HepG2 (cell line): ENCODE data around the gene STX4. TPM values are rescaled to one million over a fixed set of nuclear protein-coding genes. Genes with fewer than 3 reads are reported as not detected.

Experiments used
- ATAC-seq: fragments of 200-7000 bp; cut with Tn5 transposase; 3 replicates; pipeline ENCODE4 v1.9.1; 2020; ENCODE audit warnings: mild to moderate bottlenecking, moderate library complexity
- BruUV-seq: library from RNA; stranded (reverse); fragments of 400-500 nt; replicated peaks from 2 replicates; lab custom pipeline; 2021; lab: Mats Ljungman, UMichigan
- CTCF ChIA-PET: fragments of 300-600 bp; formaldehyde crosslinking; extraction: SDS; loops from one replicate; lab custom pipeline; 2021; ENCODE audit warnings: low total read pairs, inconsistent platforms, low intra/inter-chr PET ratio; lab: Yijun Ruan, JAX
- POLR2A ChIA-PET: fragments of 350-600 bp; sonication (Branson Sonifier 250); formaldehyde crosslinking; loops from one replicate; lab custom pipeline; 2020; ENCODE audit warnings: antibody characterized with exemption, inconsistent platforms; lab: Yijun Ruan, JAX
- DNase-seq: peaks from one replicate; pipeline ENCODE4 v3.0.0-alpha.2; 2015; ENCODE audit warnings: low spot score
- FAIRE-seq: peaks from 3 replicates; lab custom pipeline; 2011; peaks lifted over from hg19 to GRCh38; lab: Jason Lieb, UNC
- H2AFZ ChIP-seq: one replicate; pipeline ENCODE4 v1.6.1; 2011; ENCODE audit warnings: low read length, inconsistent platforms
- H3K27ac ChIP-seq: fragments of 300-600 bp; 3 replicates; pipeline ENCODE4 v1.8.0; 2011; ENCODE audit warnings: mixed run types, mild to moderate bottlenecking, mixed read lengths, low read length, inconsistent platforms; ENCODE audit not compliant: insufficient read depth; ENCODE audit errors: extremely low read length
- H3K27me3 ChIP-seq, 2 experiments: fragments of 200-600 bp in 1 of 2; 2 replicates in 1 of 2; 3 replicates in 1 of 2; pipeline versions ENCODE4 v1.6.0 to v1.8.0; 2011; ENCODE audit warnings: low read length in 2 of 2, mild to moderate bottlenecking in 2 of 2, moderate library complexity in 2 of 2, inconsistent platforms in 1 of 2; ENCODE audit not compliant: insufficient read depth in 2 of 2, control insufficient read depth in 1 of 2
- H3K36me3 ChIP-seq, 2 experiments: fragments of 200-600 bp in 1 of 2; replicated peaks in 1 of 2; 2 replicates in 1 of 2; 3 replicates in 1 of 2; pipeline versions ENCODE4 v1.5.1 to v1.8.0; 2011; ENCODE audit warnings: low read length in 2 of 2, inconsistent platforms in 1 of 2; ENCODE audit not compliant: insufficient read depth in 2 of 2, control insufficient read depth in 1 of 2
- H3K4me1 ChIP-seq: 2 replicates; pipeline ENCODE4 v1.5.1; 2012; ENCODE audit warnings: low read length, inconsistent platforms; ENCODE audit not compliant: insufficient read depth
- H3K4me2 ChIP-seq: 2 replicates; pipeline ENCODE4 v1.6.0; 2011; ENCODE audit warnings: low read depth, low read length, inconsistent platforms
- H3K4me3 ChIP-seq, 3 experiments: fragments of 200-600 bp in 1 of 3; sonication (generic), shearing (Covaris generic) in 1 of 3; replicated peaks in 1 of 3; 2 replicates each; pipeline ENCODE4 v1.5.1; 2011 to 2016; ENCODE audit warnings: low read length in 3 of 3, inconsistent platforms in 2 of 3, low read depth in 2 of 3, mild to moderate bottlenecking in 2 of 3, control low read depth in 1 of 3, mixed read lengths in 1 of 3; ENCODE audit not compliant: insufficient read depth in 1 of 3
- H3K79me2 ChIP-seq: one replicate; pipeline ENCODE4 v1.6.1; 2011; ENCODE audit warnings: low read length, inconsistent platforms; ENCODE audit not compliant: insufficient read depth
- H3K9ac ChIP-seq: 2 replicates; pipeline ENCODE4 v1.6.0; 2011; ENCODE audit warnings: mild to moderate bottlenecking, low read depth, low read length, inconsistent platforms; ENCODE audit not compliant: insufficient read depth
- H3K9me3 ChIP-seq: 2 replicates; pipeline ENCODE4 v1.5.1; 2012; ENCODE audit warnings: mild to moderate bottlenecking, low read length
- H4K20me1 ChIP-seq: 2 replicates; pipeline ENCODE4 v1.6.0; 2011; ENCODE audit warnings: inconsistent platforms, mild to moderate bottlenecking, low read length, moderate library complexity; ENCODE audit not compliant: insufficient read depth
- AKAP8 ChIP-seq: sonication (generic); formaldehyde crosslinking; IDR thresholded peaks from 2 replicates; pipeline ENCODE4 v1.5.1; 2020; ENCODE audit warnings: mild to moderate bottlenecking, missing genetic modification reagents
- ARID2 ChIP-seq: sonication (generic); formaldehyde crosslinking; IDR thresholded peaks from 2 replicates; pipeline ENCODE4 v1.8.1; 2022; ENCODE audit warnings: mild to moderate bottlenecking, missing genetic modification reagents, borderline replicate concordance
- EP300 ChIP-seq, 3 experiments: sonication (generic) in 1 of 3; formaldehyde crosslinking in 1 of 3; IDR thresholded peaks; 2 replicates each; pipeline versions ENCODE4 v1.5.1 to v1.6.1; 2011 to 2020; ENCODE audit warnings: low read depth in 2 of 3, low read length in 2 of 3, borderline replicate concordance in 1 of 3, improper control_type of control experiment in 1 of 3, mild to moderate bottlenecking in 1 of 3, missing genetic modification reagents in 1 of 3, moderate library complexity in 1 of 3
- HMG20A ChIP-seq: IDR thresholded peaks from 2 replicates; pipeline ENCODE4 v1.6.1; 2016; ENCODE audit warnings: borderline replicate concordance
- KAT7 ChIP-seq: IDR thresholded peaks from 2 replicates; pipeline ENCODE4 v1.6.1; 2018; ENCODE audit warnings: borderline replicate concordance, missing compliant biosample characterization
- MAFK ChIP-seq, 2 experiments: IDR thresholded peaks in 1 of 2; conservative IDR thresholded peaks in 1 of 2; 2 replicates each; pipeline ENCODE4 v1.6.1; 2011; ENCODE audit warnings: improper control_type of control experiment in 2 of 2, low read length in 2 of 2
- POLR2A ChIP-seq, 2 experiments: IDR thresholded peaks; 2 replicates each; pipeline ENCODE4 v1.6.1; 2011; ENCODE audit warnings: low read depth in 2 of 2, low read length in 2 of 2, mild to moderate bottlenecking in 1 of 2, moderate library complexity in 1 of 2; ENCODE audit not compliant: insufficient read depth in 1 of 2
- POLR2G ChIP-seq: fragments of 200-400 bp; formaldehyde crosslinking; IDR thresholded peaks from 2 replicates; pipeline ENCODE4 v1.6.1; 2018; ENCODE audit warnings: mild to moderate bottlenecking, low read depth, low read length, moderate library complexity
- PRPF4 ChIP-seq: fragments of 200-400 bp; formaldehyde crosslinking; IDR thresholded peaks from 2 replicates; pipeline ENCODE4 v1.6.1; 2016; ENCODE audit warnings: low read length, low read depth; ENCODE audit not compliant: poor library complexity, severe bottlenecking
- RBFOX2 ChIP-seq: fragments of 200-400 bp; formaldehyde crosslinking; IDR thresholded peaks from 2 replicates; pipeline ENCODE4 v1.6.1; 2017; ENCODE audit warnings: low read depth, mild to moderate bottlenecking, low read length
- ZC3H4 ChIP-seq: sonication (generic); formaldehyde crosslinking; IDR thresholded peaks from 2 replicates; pipeline ENCODE4 v1.4.0; 2020; ENCODE audit warnings: missing genetic modification reagents, borderline replicate concordance
- ZNF530 ChIP-seq: sonication (generic); formaldehyde crosslinking; IDR thresholded peaks from 2 replicates; pipeline ENCODE4 v1.5.0; 2020; ENCODE audit warnings: low read depth, mild to moderate bottlenecking, missing genetic modification reagents
- ZNF570 ChIP-seq: sonication (generic); formaldehyde crosslinking; IDR thresholded peaks from 2 replicates; pipeline ENCODE4 v1.4.0; 2020; ENCODE audit warnings: mild to moderate bottlenecking, missing genetic modification reagents, borderline replicate concordance
- ZNF605 ChIP-seq: sonication (generic); formaldehyde crosslinking; IDR thresholded peaks from 2 replicates; pipeline ENCODE4 v1.8.0; 2022; ENCODE audit warnings: mild to moderate bottlenecking, missing genetic modification reagents
- WGBS: methylation state at CpG from one replicate; pipeline ENCODE4 v1.1.6; 2017; ENCODE audit warnings: low lambda C conversion rate; 5-methylcytosine and 5-hydroxymethylcytosine counted together
- in situ Hi-C: cut with HindIII; loops from 2 replicates; pipeline ENCODE4 v1.10.0; 2017; ENCODE audit warnings: low pct_unique_long_range_greater_than_20kb; ENCODE audit not compliant: extremely low pct_ligation_motif_present
- intact Hi-C: fragments of 100-400 bp; cut with micrococcal nuclease; formaldehyde crosslinking; loops from one replicate; pipeline ENCODE4 v1.10.0; 2022; ENCODE audit not compliant: unreplicated experiment
- polyA plus RNA-seq, 8 experiments: library from polyadenylated mRNA; depleted of rRNA in 3 of 8; stranded (reverse) in 7 of 8; unstranded in 1 of 8; fragments of >200 nt; fragmentation: Illumina TruSeq in 4 of 8; extraction: Trizol in 4 of 8; gene quantifications; 2 replicates each; pipeline versions ENCODE4 v1.2.1 to v1.2.3, GENCODE V29; 2011 to 2016; ENCODE audit warnings: low read depth in 4 of 8, missing spikeins in 1 of 8, mixed read lengths in 1 of 8; ENCODE audit not compliant: insufficient read depth in 1 of 8
- total RNA-seq, 5 experiments: library from RNA; depleted of rRNA; stranded (reverse); fragments of >200 nt; fragmentation: Illumina TruSeq; extraction: Trizol; gene quantifications; 2 replicates each; pipeline ENCODE4 v1.2.3, GENCODE V29; 2016; ENCODE audit warnings: low read depth in 1 of 5
- TF ChIP-seq, protein P1 (sequence below): sonication (generic); formaldehyde crosslinking; IDR thresholded peaks from 2 replicates; pipeline ENCODE4 v1.4.0; 2020; ENCODE audit warnings: mild to moderate bottlenecking, missing genetic modification reagents
- TF ChIP-seq, protein P2 (sequence below): sonication (generic); formaldehyde crosslinking; IDR thresholded peaks from 2 replicates; pipeline ENCODE4 v1.4.0; 2020; ENCODE audit warnings: missing genetic modification reagents
- TF ChIP-seq, protein P3 (sequence below): sonication (generic); formaldehyde crosslinking; IDR thresholded peaks from 2 replicates; pipeline ENCODE4 v1.5.1; 2020; ENCODE audit warnings: missing genetic modification reagents, mild to moderate bottlenecking, borderline replicate concordance

Gene STX4
- total and polyA plus RNA-seq, 2 of the 13 experiments (the other 11 are each of a cell fraction or from before 2014, with no cell fraction given) = 29.2 to 34.6 TPM

GRCh38 chr16:31083981-31084380, 50.6 kb downstream of the STX4 start (continued):
- TF ChIP-seq EP300 (IDR thresholded peaks at IDR 0.05; ENCODE audit: low read depth in 2 of 2, low read length in 2 of 2) (no peak), EP300 (CRISPR knock-in tag; IDR thresholded peaks at IDR 0.05; ENCODE audit: borderline replicate concordance) (no peak), RBFOX2 (0 out of 2 replicates have a peak, but pooled peaks have one; percentile 24), MAFK (conservative IDR thresholded peaks at IDR 0.05 in 1 of 2, IDR thresholded peaks at IDR 0.05 in 1 of 2; ENCODE audit: low read length in 2 of 2) (no peak), ZNF570 (CRISPR knock-in tag) (no peak), ZNF605 (CRISPR knock-in tag) (no peak)

- Histone ChIP-seq H3K9me3 (no peaks in the 10 kb centered on the region), H3K9ac (no peak overlapping the region), H3K4me3 (no peak overlapping the region), H3K4me2 (no peak overlapping the region), H3K36me3 (peaks cover 19 to 26% of the 10 kb centered on the region in 2 experiments), H2AFZ (no peak overlapping the region), H3K27me3 (no peaks in the 10 kb centered on the region), H3K27ac (no peak overlapping the region), H4K20me1 (no peaks in the 10 kb centered on the region; the same call in 1 of the 2 replicates), H3K79me2 (no peaks in the 10 kb centered on the region), H3K4me1 (no peaks in the 10 kb centered on the region)
- in situ Hi-C loops = no loop called here
- intact Hi-C loops = no loop called here
- 89% methylated on average over 8 of the region's 16 CpGs for WGBS
- ATAC-seq (peak; percentile 9), FAIRE-seq (no peak), DNase-seq (no peak)
- BruUV-seq = no TSS peak
- CTCF ChIA-PET = no interaction called here
- POLR2A ChIA-PET = interaction anchor here (1.1 to 3.3 kb wide), 2 partner anchors 8 to 11 kb away, joined by 3 to 17 read pairs; partner anchors contain the start of genes ZNF646 and ZNF668
- TF ChIP-seq HMG20A (CRISPR knock-in tag) = no peak
- TF ChIP-seq, protein P1, sequence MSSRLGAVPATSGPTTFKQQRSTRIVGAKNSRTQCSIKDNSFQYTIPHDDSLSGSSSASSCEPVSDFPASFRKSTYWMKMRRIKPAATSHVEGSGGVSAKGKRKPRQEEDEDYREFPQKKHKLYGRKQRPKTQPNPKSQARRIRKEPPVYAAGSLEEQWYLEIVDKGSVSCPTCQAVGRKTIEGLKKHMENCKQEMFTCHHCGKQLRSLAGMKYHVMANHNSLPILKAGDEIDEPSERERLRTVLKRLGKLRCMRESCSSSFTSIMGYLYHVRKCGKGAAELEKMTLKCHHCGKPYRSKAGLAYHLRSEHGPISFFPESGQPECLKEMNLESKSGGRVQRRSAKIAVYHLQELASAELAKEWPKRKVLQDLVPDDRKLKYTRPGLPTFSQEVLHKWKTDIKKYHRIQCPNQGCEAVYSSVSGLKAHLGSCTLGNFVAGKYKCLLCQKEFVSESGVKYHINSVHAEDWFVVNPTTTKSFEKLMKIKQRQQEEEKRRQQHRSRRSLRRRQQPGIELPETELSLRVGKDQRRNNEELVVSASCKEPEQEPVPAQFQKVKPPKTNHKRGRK (CRISPR knock-in tag) = no peak
- TF ChIP-seq KAT7 (CRISPR knock-in tag) = no peak
- TF ChIP-seq POLR2A (IDR thresholded peaks at IDR 0.05; ENCODE audit: insufficient read depth in 1 of 2, low read depth in 2 of 2, low read length in 2 of 2) = peak in 1 of 2 experiments; percentile 34; a peak in 1 of 4 replicates
- TF ChIP-seq ZNF530 = no peak
- TF ChIP-seq, protein P2, sequence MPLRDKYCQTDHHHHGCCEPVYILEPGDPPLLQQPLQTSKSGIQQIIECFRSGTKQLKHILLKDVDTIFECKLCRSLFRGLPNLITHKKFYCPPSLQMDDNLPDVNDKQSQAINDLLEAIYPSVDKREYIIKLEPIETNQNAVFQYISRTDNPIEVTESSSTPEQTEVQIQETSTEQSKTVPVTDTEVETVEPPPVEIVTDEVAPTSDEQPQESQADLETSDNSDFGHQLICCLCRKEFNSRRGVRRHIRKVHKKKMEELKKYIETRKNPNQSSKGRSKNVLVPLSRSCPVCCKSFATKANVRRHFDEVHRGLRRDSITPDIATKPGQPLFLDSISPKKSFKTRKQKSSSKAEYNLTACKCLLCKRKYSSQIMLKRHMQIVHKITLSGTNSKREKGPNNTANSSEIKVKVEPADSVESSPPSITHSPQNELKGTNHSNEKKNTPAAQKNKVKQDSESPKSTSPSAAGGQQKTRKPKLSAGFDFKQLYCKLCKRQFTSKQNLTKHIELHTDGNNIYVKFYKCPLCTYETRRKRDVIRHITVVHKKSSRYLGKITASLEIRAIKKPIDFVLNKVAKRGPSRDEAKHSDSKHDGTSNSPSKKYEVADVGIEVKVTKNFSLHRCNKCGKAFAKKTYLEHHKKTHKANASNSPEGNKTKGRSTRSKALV (CRISPR knock-in tag) = no peak
- peak; percentile 56; the same call in 1 of the 2 replicates for TF ChIP-seq AKAP8 (CRISPR knock-in tag)
- no peak for TF ChIP-seq ZC3H4 (CRISPR knock-in tag)
- TF ChIP-seq PRPF4 = no peak
- peak; percentile 59; the same call in 1 of the 2 replicates for TF ChIP-seq POLR2G
- no peak for TF ChIP-seq ARID2 (CRISPR knock-in tag)
- TF ChIP-seq, protein P3, sequence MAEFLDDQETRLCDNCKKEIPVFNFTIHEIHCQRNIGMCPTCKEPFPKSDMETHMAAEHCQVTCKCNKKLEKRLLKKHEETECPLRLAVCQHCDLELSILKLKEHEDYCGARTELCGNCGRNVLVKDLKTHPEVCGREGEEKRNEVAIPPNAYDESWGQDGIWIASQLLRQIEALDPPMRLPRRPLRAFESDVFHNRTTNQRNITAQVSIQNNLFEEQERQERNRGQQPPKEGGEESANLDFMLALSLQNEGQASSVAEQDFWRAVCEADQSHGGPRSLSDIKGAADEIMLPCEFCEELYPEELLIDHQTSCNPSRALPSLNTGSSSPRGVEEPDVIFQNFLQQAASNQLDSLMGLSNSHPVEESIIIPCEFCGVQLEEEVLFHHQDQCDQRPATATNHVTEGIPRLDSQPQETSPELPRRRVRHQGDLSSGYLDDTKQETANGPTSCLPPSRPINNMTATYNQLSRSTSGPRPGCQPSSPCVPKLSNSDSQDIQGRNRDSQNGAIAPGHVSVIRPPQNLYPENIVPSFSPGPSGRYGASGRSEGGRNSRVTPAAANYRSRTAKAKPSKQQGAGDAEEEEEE (CRISPR knock-in tag) = no peak
Measured at GRCh38 chr16:31084584-31085302, 51.4 kb downstream of the STX4 start.
